ENCODE results near the gene CORIN. TPM values are rescaled to one million over a fixed set of nuclear protein-coding genes. Genes with fewer than 3 reads are reported as not detected.

CORIN gene
- polyA plus RNA-seq, 1 of the 3 experiments (the other 2 are of a cell fraction), result 1.1 TPM

- ChIA-PET POLR2A (no interaction called here), CTCF (interaction anchor here (0.6 to 7.5 kb wide), 43 partner anchors 9 to 450 kb away, joined by 3 to 60 read pairs (median 4); partner anchors contain the start of gene CORIN)
- H3K79me2 ChIP-seq (ENCODE audit: insufficient read depth), result no peaks in the 10 kb centered on the region
- no peaks in the 10 kb centered on the region for H3K4me1 ChIP-seq (ENCODE audit: control insufficient read depth in 1 of 2, insufficient read depth in 2 of 2, low read depth in 1 of 2, low read length in 1 of 2)
- H4K20me1 ChIP-seq (ENCODE audit: insufficient read depth), result no peaks in the 10 kb centered on the region
- H2AFZ ChIP-seq (ENCODE audit: low read depth), result no peak overlapping the region
- no peak overlapping the region for H3K4me2 ChIP-seq
- H3K9ac ChIP-seq, result no peak overlapping the region
- H3K4me3 ChIP-seq (ENCODE audit: low read depth in 2 of 2, low read length in 1 of 2), result no peak overlapping the region
- no peaks in the 10 kb centered on the region for H3K9me3 ChIP-seq
- DNase-seq, result no peak
- no peaks in the 10 kb centered on the region for H3K36me3 ChIP-seq (replicated peaks in 1 of 2; ENCODE audit: control insufficient read depth in 1 of 2, insufficient read depth in 2 of 2, low read length in 1 of 2)
- no peaks in the 10 kb centered on the region for H3K9me2 ChIP-seq
- 78% methylated on average over 2 of the region's 2 CpGs for WGBS (ENCODE audit: low lambda C conversion rate)
- H3K27ac ChIP-seq (ENCODE audit: low read depth in 2 of 2, low read length in 1 of 2), result no peak overlapping the region
- H3F3A ChIP-seq (replicated peaks; ENCODE audit: insufficient read depth), result no peaks in the 10 kb centered on the region
- TF ChIP-seq SIN3A (IDR thresholded peaks at IDR 0.05; ENCODE audit: borderline replicate concordance, low read depth, low read length), result no peak
- no peak for TF ChIP-seq JUND (IDR thresholded peaks at IDR 0.05)
- no peak for TF ChIP-seq TAF1 (IDR thresholded peaks at IDR 0.05; ENCODE audit: borderline replicate concordance, low read depth, low read length)
- no peak for TF ChIP-seq CTCF (IDR thresholded peaks at IDR 0.05)
- no peak for TF ChIP-seq USF2 (IDR thresholded peaks at IDR 0.05; ENCODE audit: borderline replicate concordance, low read depth, low read length)
- TF ChIP-seq NFIC (IDR thresholded peaks at IDR 0.05; ENCODE audit: borderline replicate concordance), result no peak
- TF ChIP-seq RXRA (IDR thresholded peaks at IDR 0.05; ENCODE audit: borderline replicate concordance, low read depth), result no peak
- no peak for TF ChIP-seq FOXJ3 (CRISPR knock-in tag; IDR thresholded peaks at IDR 0.05)
- no peak for TF ChIP-seq ZBTB33 (IDR thresholded peaks at IDR 0.05; ENCODE audit: borderline replicate concordance, low read depth)
- no peak for TF ChIP-seq TEAD4 (IDR thresholded peaks at IDR 0.05; ENCODE audit: borderline replicate concordance, insufficient read depth)
- TF ChIP-seq POLR2AphosphoS5 (IDR thresholded peaks at IDR 0.05; ENCODE audit: low read depth, low read length), result no peak
- no peak for TF ChIP-seq GABPA (IDR thresholded peaks at IDR 0.05; ENCODE audit: low read depth)
- TF ChIP-seq FOSL2 (IDR thresholded peaks at IDR 0.05; ENCODE audit: borderline replicate concordance, low read depth), result no peak
- TF ChIP-seq EZH2phosphoT487 (IDR thresholded peaks at IDR 0.05; ENCODE audit: borderline replicate concordance, low read depth), result no peak
- no peak for TF ChIP-seq YY1 (IDR thresholded peaks at IDR 0.05; ENCODE audit: low read depth)
- TF ChIP-seq RAD21 (IDR thresholded peaks at IDR 0.05; ENCODE audit: low read length), result no peak
- TF ChIP-seq PBX3 (IDR thresholded peaks at IDR 0.05), result no peak
- no peak for TF ChIP-seq GATA2 (CRISPR knock-in tag; IDR thresholded peaks at IDR 0.05)
- TF ChIP-seq USF1 (IDR thresholded peaks at IDR 0.05; ENCODE audit: borderline replicate concordance, low read depth), result no peak
- no peak for TF ChIP-seq CHD2 (IDR thresholded peaks at IDR 0.05; ENCODE audit: low read length, partially characterized antibody)
- H3K27me3 ChIP-seq (ENCODE audit: insufficient read depth), result no peaks in the 10 kb centered on the region
These were observed 169.6 kb downstream of the CORIN start for GRCh38 chr4:47668256-47668655.

Measured in SK-N-SH (cell line).